Epithelial cell of umbilical artery (primary cell): ENCODE measurements around the gene MRPS9. TPM values are rescaled to one million over a fixed set of nuclear protein-coding genes. Genes with fewer than 3 reads are reported as not detected.

Experiments used
- total RNA-seq: library from RNA; depleted of rRNA; stranded (reverse); fragments of >200 nt; gene quantifications from 2 replicates; pipeline ENCODE4 v1.2.3, GENCODE V29; 2014

Gene MRPS9
- total RNA-seq = 31.8 and 49.2 TPM in 2 replicates

GRCh38 chr2:105037572-105038382 lies at the start of gene MRPS9:
Gene MRPS9, plus strand, starts transcription at chr2:105038069. Its CDS starts 24 bp downstream, at chr2:105038093.

Other genes with a start within 250 kb of the MRPS9 start
- gene POU3F3, start 184.0 kb upstream of the MRPS9 start, total RNA-seq = not detected in 2 replicates
- not detected in 2 replicates for gene GPR45, start 203.7 kb downstream of the MRPS9 start, total RNA-seq